ENCODE results near the gene WDR35. TPM values are rescaled to one million over a fixed set of nuclear protein-coding genes. Genes with fewer than 3 reads are reported as not detected.
"Not testable (repeated sequence)": the region's sequence is repeated elsewhere in the genome, so short reads cannot be mapped to it uniquely, and the experiment has no call there.

The WDR35 gene
- total RNA-seq, 2 donors from 2014 or later, result 5.1 to 14.3 TPM

GRCh38 chr2:19932928-19933327 is 57.0 kb downstream of the WDR35 start:
- H3K27me3 ChIP-seq (replicated peaks; ENCODE audit: insufficient read depth), result no peaks in the 10 kb centered on the region
- H3K4me3 ChIP-seq, result peak overlapping the region; percentile 43
- H3K36me3 ChIP-seq, result peaks cover 11% of the 10 kb centered on the region
- H3K4me1 ChIP-seq (ENCODE audit: control insufficient read depth in 1 of 2, low read depth in 2 of 2), result peaks cover 6 to 9% of the 10 kb centered on the region in 2 donors
- peak overlapping the region in 1 of 2 donors; percentile 17 for H3K27ac ChIP-seq
- DNase-seq (ENCODE audit: low spot score) (no peak), ATAC-seq (ENCODE audit: insufficient number of reproducible peaks, low FRiP score, low read depth) (no peak)
- peaks cover 7% of the 10 kb centered on the region for H3K9me3 ChIP-seq
- TF ChIP-seq, protein P1, sequence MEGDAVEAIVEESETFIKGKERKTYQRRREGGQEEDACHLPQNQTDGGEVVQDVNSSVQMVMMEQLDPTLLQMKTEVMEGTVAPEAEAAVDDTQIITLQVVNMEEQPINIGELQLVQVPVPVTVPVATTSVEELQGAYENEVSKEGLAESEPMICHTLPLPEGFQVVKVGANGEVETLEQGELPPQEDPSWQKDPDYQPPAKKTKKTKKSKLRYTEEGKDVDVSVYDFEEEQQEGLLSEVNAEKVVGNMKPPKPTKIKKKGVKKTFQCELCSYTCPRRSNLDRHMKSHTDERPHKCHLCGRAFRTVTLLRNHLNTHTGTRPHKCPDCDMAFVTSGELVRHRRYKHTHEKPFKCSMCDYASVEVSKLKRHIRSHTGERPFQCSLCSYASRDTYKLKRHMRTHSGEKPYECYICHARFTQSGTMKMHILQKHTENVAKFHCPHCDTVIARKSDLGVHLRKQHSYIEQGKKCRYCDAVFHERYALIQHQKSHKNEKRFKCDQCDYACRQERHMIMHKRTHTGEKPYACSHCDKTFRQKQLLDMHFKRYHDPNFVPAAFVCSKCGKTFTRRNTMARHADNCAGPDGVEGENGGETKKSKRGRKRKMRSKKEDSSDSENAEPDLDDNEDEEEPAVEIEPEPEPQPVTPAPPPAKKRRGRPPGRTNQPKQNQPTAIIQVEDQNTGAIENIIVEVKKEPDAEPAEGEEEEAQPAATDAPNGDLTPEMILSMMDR (IDR thresholded peaks at IDR 0.05), result no peak

DNA sequence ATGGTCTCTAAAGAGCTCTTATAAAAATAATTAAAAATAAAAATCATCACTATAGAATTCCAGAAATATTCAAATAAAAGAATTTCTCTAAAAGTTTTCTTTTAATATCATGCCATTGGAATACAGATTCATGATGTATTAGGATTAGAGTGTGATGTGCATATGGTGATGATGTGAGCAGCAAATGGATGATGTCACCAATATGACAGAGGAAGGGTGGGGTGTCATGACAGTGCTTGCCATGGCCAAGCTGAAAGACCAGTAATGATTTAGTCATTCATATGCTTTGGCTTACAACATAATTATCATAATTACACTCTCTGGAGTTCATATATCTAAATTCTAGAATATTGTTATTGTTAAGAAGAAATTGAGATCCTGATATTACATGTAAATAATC is 60.7 kb downstream of the WDR35 start:
- TF ChIP-seq, protein P1 (IDR thresholded peaks at IDR 0.05), result no peak
- Histone ChIP-seq H3K4me3 (no peak overlapping the region), H3K27ac (no peak overlapping the region), H3K9me3 (peaks cover 12% of the 10 kb centered on the region), H3K27me3 (replicated peaks; ENCODE audit: insufficient read depth) (no peaks in the 10 kb centered on the region), H3K36me3 (peaks cover 7% of the 10 kb centered on the region), H3K4me1 (ENCODE audit: control insufficient read depth in 1 of 2, low read depth in 2 of 2) (peaks cover 6 to 9% of the 10 kb centered on the region in 2 donors)
- ATAC-seq (ENCODE audit: insufficient number of reproducible peaks, low FRiP score, low read depth), result no peak
- no peak for DNase-seq (ENCODE audit: low spot score)

DNA sequence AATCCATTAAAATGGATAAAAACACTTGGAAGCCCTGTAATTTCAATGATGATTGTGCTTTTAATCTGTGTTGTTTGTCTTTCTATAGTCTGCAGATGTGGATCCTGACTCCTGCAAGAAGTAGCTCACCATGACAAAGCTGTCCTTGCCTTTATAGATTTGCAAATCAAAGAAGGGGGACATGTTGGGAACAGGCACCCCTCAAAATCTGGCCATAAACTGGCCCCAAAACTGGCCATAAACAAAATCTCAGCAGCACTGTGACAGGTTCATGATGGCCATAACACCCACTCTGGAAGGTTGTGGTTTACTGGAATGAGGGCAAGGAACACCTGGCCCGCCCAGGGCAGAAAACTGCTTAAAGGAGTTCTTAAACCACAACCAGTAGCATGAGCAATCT is 62.1 kb downstream of the WDR35 start:
- H3K36me3 ChIP-seq; DNase-seq (ENCODE audit: low spot score); ATAC-seq (ENCODE audit: insufficient number of reproducible peaks, low FRiP score, low read depth); H3K4me3 ChIP-seq; H3K27ac ChIP-seq; H3K4me1 ChIP-seq (ENCODE audit: control insufficient read depth in 1 of 2, low read depth in 2 of 2); H3K27me3 ChIP-seq (replicated peaks; ENCODE audit: insufficient read depth): not testable (repeated sequence)
- H3K9me3 ChIP-seq, result peaks cover 12% of the 10 kb centered on the region

GRCh38 chr2:19924526-19924925 is 65.4 kb downstream of the WDR35 start:
- not testable (repeated sequence) for H3K36me3 ChIP-seq; DNase-seq (ENCODE audit: low spot score); H3K4me3 ChIP-seq; H3K4me1 ChIP-seq (ENCODE audit: control insufficient read depth in 1 of 2, low read depth in 2 of 2); H3K27ac ChIP-seq; H3K27me3 ChIP-seq (replicated peaks; ENCODE audit: insufficient read depth); ATAC-seq (ENCODE audit: insufficient number of reproducible peaks, low FRiP score, low read depth)
- H3K9me3 ChIP-seq, result peaks cover 12% of the 10 kb centered on the region

GRCh38 chr2:19922188-19922587 is 67.7 kb downstream of the WDR35 start:
- H3K27ac ChIP-seq; H3K9me3 ChIP-seq; ATAC-seq (ENCODE audit: insufficient number of reproducible peaks, low FRiP score, low read depth); H3K27me3 ChIP-seq (replicated peaks; ENCODE audit: insufficient read depth); DNase-seq (ENCODE audit: low spot score); H3K4me3 ChIP-seq; H3K4me1 ChIP-seq (ENCODE audit: control insufficient read depth in 1 of 2, low read depth in 2 of 2); H3K36me3 ChIP-seq: not testable (repeated sequence)

GRCh38 chr2:19916385-19916950 is 73.4 kb downstream of the WDR35 start:
- H3K27me3 ChIP-seq (replicated peaks; ENCODE audit: insufficient read depth), result no peaks in the 10 kb centered on the region

More at GRCh38 chr2:19916385-19916950, 73.4 kb downstream of the WDR35 start:
- Histone ChIP-seq H3K27ac (no peak overlapping the region), H3K4me3 (no peak overlapping the region), H3K9me3 (no peaks in the 10 kb centered on the region), H3K36me3 (peaks cover 2% of the 10 kb centered on the region), H3K4me1 (ENCODE audit: control insufficient read depth in 1 of 2, low read depth in 2 of 2) (no peaks in the 10 kb centered on the region)
- DNase-seq (ENCODE audit: low spot score) (no peak), ATAC-seq (ENCODE audit: insufficient number of reproducible peaks, low FRiP score, low read depth) (no peak)
- TF ChIP-seq, protein P1 (IDR thresholded peaks at IDR 0.05), result no peak

Data from thoracic aorta (tissue), 2 donors.